Trophoblast cell (in vitro differentiated cells and primary cell): Measurements from ENCODE around the gene TCHH.

Experiments used
- DNase-seq, 2 donors: peaks; one replicate each; pipeline ENCODE4 v3.0.0-alpha.2; 2016
- H2AFZ ChIP-seq: 2 replicates; pipeline ENCODE4 v1.6.1; 2013; ENCODE audit warnings: low read length, moderate library complexity, mild to moderate bottlenecking; ENCODE audit not compliant: insufficient read depth, poor library complexity
- H2AK5ac ChIP-seq: 2 replicates; pipeline ENCODE4 v1.6.1; 2013; ENCODE audit warnings: mild to moderate bottlenecking, low read length
- H2BK120ac ChIP-seq: 2 replicates; pipeline ENCODE4 v1.6.1; 2013; ENCODE audit warnings: low read length, mild to moderate bottlenecking, moderate library complexity; ENCODE audit not compliant: insufficient read depth, poor library complexity
- H2BK12ac ChIP-seq: 2 replicates; pipeline ENCODE4 v1.6.1; 2013; ENCODE audit warnings: mild to moderate bottlenecking, low read length, moderate library complexity
- H2BK5ac ChIP-seq: 2 replicates; pipeline ENCODE4 v1.6.1; 2013; ENCODE audit warnings: low read length, low read depth, moderate library complexity, mild to moderate bottlenecking; ENCODE audit not compliant: poor library complexity
- H3K14ac ChIP-seq: 2 replicates; pipeline ENCODE4 v1.6.1; 2013; ENCODE audit warnings: mild to moderate bottlenecking, low read length
- H3K18ac ChIP-seq: 2 replicates; pipeline ENCODE4 v1.6.1; 2013; ENCODE audit warnings: mild to moderate bottlenecking, low read length
- H3K23ac ChIP-seq: 2 replicates; pipeline ENCODE4 v1.6.1; 2013; ENCODE audit warnings: low read length
- H3K27ac ChIP-seq: 2 replicates; pipeline ENCODE4 v1.5.1; 2013; ENCODE audit warnings: low read depth, mild to moderate bottlenecking, inconsistent platforms, low read length, moderate library complexity
- H3K27me3 ChIP-seq: 2 replicates; pipeline ENCODE4 v1.6.1; 2013; ENCODE audit warnings: inconsistent platforms, mild to moderate bottlenecking, low read length, moderate library complexity; ENCODE audit not compliant: insufficient read depth
- H3K36me3 ChIP-seq, 2 experiments: 1 replicate in 1 of 2; 2 replicates in 1 of 2; pipeline ENCODE4 v1.6.1; 2013; ENCODE audit warnings: low read length in 2 of 2, mild to moderate bottlenecking in 2 of 2, moderate library complexity in 1 of 2; ENCODE audit not compliant: insufficient read depth in 2 of 2, control insufficient read depth in 1 of 2
- H3K4ac ChIP-seq: 2 replicates; pipeline ENCODE4 v1.6.1; 2013; ENCODE audit warnings: low read depth, mild to moderate bottlenecking, low read length, moderate library complexity
- H3K4me1 ChIP-seq, 2 experiments: 1 replicate in 1 of 2; 2 replicates in 1 of 2; pipeline ENCODE4 v1.6.1; 2013; ENCODE audit warnings: low read length in 2 of 2, mild to moderate bottlenecking in 2 of 2, moderate library complexity in 1 of 2; ENCODE audit not compliant: insufficient read depth in 2 of 2, control insufficient read depth in 1 of 2
- H3K4me2 ChIP-seq: 2 replicates; pipeline ENCODE4 v1.6.1; 2013; ENCODE audit warnings: inconsistent platforms, mild to moderate bottlenecking, low read length, moderate library complexity
- H3K4me3 ChIP-seq: 2 replicates; pipeline ENCODE4 v1.5.1; 2013; ENCODE audit warnings: mild to moderate bottlenecking, low read depth, low read length, inconsistent platforms
- H3K79me1 ChIP-seq: one replicate; pipeline ENCODE4 v1.6.1; 2013; ENCODE audit warnings: low read length
- H3K79me2 ChIP-seq: 2 replicates; pipeline ENCODE4 v1.6.1; 2013; ENCODE audit warnings: low read length, mild to moderate bottlenecking; ENCODE audit not compliant: control insufficient read depth, insufficient read depth, poor library complexity
- H3K9ac ChIP-seq: 2 replicates; pipeline ENCODE4 v1.6.1; 2013; ENCODE audit warnings: mild to moderate bottlenecking, low read length
- H3K9me3 ChIP-seq: 2 replicates; pipeline ENCODE4 v1.6.1; 2013; ENCODE audit warnings: low read depth, mild to moderate bottlenecking, control low read depth, inconsistent platforms, low read length; ENCODE audit not compliant: insufficient read depth
- H4K12ac ChIP-seq: 2 replicates; pipeline ENCODE4 v1.6.1; 2013; ENCODE audit warnings: low read depth, mild to moderate bottlenecking, low read length, moderate library complexity
- H4K8ac ChIP-seq: 2 replicates; pipeline ENCODE4 v1.6.1; 2013; ENCODE audit warnings: low read depth, mild to moderate bottlenecking, low read length, moderate library complexity
- H4K91ac ChIP-seq: one replicate; pipeline ENCODE4 v1.6.1; 2013; ENCODE audit warnings: low read depth, mild to moderate bottlenecking, low read length, moderate library complexity
- WGBS: extraction: QIAGEN DNeasy Blood & Tissue Kit; methylation state at CpG from one replicate; pipeline ENCODE4 v1.1.7; 2013; ENCODE audit warnings: missing lambda C conversion rate; ENCODE audit not compliant: insufficient read length, insufficient coverage; ENCODE audit errors: extremely low coverage; 5-methylcytosine and 5-hydroxymethylcytosine counted together

TCHH gene

DNA sequence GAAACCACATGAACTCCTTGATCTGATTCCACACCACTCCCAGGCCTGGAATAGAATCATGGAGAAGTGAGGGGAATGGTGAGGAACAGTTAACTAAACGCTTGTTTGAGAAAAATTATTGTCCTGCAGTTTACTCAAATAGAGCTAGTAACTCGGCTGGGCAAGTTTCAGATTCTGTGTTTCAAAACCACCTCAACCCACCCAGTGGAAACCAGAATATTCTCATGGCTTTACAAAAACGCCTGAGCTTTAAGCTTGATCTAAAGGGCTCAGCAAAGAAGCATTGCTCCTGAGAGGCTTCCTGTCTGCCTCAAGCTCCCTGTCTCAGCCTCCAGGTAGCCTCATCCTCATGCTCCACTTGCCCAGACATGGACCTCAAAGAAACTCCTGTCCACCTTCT lies 42.9 kb downstream of the TCHH start:
- Histone ChIP-seq H3K4me3 (no peak overlapping the region), H2BK5ac (no peak overlapping the region), H3K9ac (no peak overlapping the region), H3K4ac (no peak overlapping the region), H3K14ac (no peak overlapping the region), H3K4me2 (no peak overlapping the region), H2BK12ac (no peak overlapping the region), H3K27ac (no peak overlapping the region), H2BK120ac (no peak overlapping the region), H3K79me2 (no peaks in the 10 kb centered on the region), H4K91ac (no peak overlapping the region), H3K23ac (no peak overlapping the region), H4K12ac (no peak overlapping the region), H3K79me1 (no peaks in the 10 kb centered on the region), H4K8ac (no peak overlapping the region), H2AK5ac (no peak overlapping the region), H3K18ac (no peak overlapping the region), H3K27me3 (no peaks in the 10 kb centered on the region), H3K9me3 (peaks cover 6% of the 10 kb centered on the region), H3K4me1 (no peaks in the 10 kb centered on the region), H3K36me3 (no peaks in the 10 kb centered on the region), H2AFZ (no peak overlapping the region)
- no peak for DNase-seq
- no CpG with 5 or more reads among the region's 3 CpGs for WGBS

DNA sequence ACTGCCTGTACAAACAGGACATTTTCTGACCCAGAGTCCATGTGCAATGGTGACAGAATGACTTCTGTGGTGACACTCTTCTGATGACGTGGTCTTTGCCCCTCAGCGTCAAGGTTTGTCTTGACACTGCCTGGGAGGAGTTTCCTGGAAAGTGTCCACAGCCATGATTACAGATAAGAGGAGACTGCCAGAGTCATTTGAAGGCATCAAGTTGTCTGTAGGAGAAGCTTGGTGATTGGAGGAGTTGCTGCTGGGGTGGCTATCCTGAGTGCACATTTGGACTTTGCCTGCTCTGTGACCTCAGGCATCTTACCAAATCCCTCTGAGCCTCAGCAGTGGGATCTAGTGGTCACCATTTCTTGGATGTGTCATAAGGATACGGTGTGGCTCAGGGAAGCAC lies 44.1 kb downstream of the TCHH start:
- Histone ChIP-seq H3K4me3 (no peak overlapping the region), H2BK120ac (no peak overlapping the region), H3K79me2 (no peaks in the 10 kb centered on the region), H3K36me3 (no peaks in the 10 kb centered on the region), H2BK12ac (no peak overlapping the region), H3K79me1 (no peaks in the 10 kb centered on the region), H2BK5ac (no peak overlapping the region), H4K8ac (no peak overlapping the region), H2AFZ (no peak overlapping the region), H4K91ac (no peak overlapping the region), H3K23ac (no peak overlapping the region), H3K14ac (no peak overlapping the region), H3K9ac (no peak overlapping the region), H3K27ac (no peak overlapping the region), H2AK5ac (no peak overlapping the region), H4K12ac (no peak overlapping the region), H3K9me3 (peaks cover 6% of the 10 kb centered on the region), H3K4me2 (no peak overlapping the region), H3K18ac (no peak overlapping the region), H3K4ac (no peak overlapping the region), H3K4me1 (no peaks in the 10 kb centered on the region), H3K27me3 (no peaks in the 10 kb centered on the region)
- no CpG with 5 or more reads among the region's 3 CpGs for WGBS
- DNase-seq = no peak

DNA sequence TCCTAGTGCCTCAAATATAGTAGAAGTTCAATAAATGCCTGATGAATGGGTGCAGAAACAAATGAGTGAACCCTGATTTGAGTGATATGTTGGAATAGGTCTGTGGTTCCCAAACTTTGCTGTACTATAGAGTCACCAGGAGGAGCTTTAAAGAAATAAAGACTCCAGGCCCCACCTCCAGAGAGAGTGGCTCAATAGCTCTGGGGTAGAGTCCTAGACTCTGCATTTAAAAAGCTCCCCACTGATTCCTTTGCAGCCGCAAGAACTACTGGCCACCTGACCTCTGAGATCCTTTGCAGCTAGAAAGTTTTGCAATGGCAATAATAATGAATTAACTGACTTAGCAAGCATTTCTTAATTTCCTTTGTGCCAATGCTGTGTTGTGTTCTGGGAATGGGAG lies 47.3 kb downstream of the TCHH start:
- Histone ChIP-seq H4K12ac (no peak overlapping the region), H3K14ac (no peak overlapping the region), H4K8ac (no peak overlapping the region), H3K4me1 (no peaks in the 10 kb centered on the region), H3K9ac (no peak overlapping the region), H3K4me2 (no peak overlapping the region), H3K4ac (no peak overlapping the region), H2AFZ (no peak overlapping the region), H3K9me3 (peaks cover 2% of the 10 kb centered on the region), H3K18ac (no peak overlapping the region), H3K79me1 (no peaks in the 10 kb centered on the region), H4K91ac (no peak overlapping the region), H3K4me3 (no peak overlapping the region), H2AK5ac (no peak overlapping the region), H3K79me2 (no peaks in the 10 kb centered on the region), H2BK12ac (no peak overlapping the region), H2BK5ac (no peak overlapping the region), H3K23ac (no peak overlapping the region), H3K36me3 (no peaks in the 10 kb centered on the region), H3K27ac (no peak overlapping the region), H3K27me3 (no peaks in the 10 kb centered on the region), H2BK120ac (no peak overlapping the region)
- WGBS = no CpG with 5 or more reads among the region's 1 CpG
- no peak for DNase-seq

DNA sequence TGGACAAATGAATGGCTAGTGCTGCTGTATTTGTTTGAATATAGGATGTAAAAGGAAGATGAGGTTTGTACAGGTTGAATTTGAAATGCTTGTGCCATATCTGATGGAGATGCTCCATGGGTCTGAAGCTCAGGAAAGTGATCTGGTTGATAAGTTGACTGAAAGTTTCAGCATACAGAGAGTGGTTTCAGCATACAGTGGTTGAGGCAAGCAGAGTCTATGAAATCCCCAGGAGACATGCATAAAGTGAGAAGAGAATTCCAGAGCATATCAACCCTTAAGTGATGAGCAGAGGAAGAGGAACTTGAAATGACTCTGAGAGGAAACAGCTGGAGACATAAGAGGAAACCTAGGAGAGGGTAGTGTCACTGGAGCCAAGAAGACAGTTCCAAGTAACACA lies 48.1 kb downstream of the TCHH start:
- no peak overlapping the region for H3K27ac ChIP-seq
- H3K79me2 ChIP-seq = no peaks in the 10 kb centered on the region
- no peak overlapping the region for H2AK5ac ChIP-seq
- H2BK12ac ChIP-seq = no peak overlapping the region
- peaks cover 1% of the 10 kb centered on the region for H3K9me3 ChIP-seq
- no peak overlapping the region for H4K12ac ChIP-seq
- no peaks in the 10 kb centered on the region for H3K4me1 ChIP-seq
- no peak overlapping the region for H3K9ac ChIP-seq
- no peak overlapping the region for H2BK5ac ChIP-seq
- no peak overlapping the region for H3K4me2 ChIP-seq
- no peak overlapping the region for H3K4me3 ChIP-seq
- H3K27me3 ChIP-seq = no peaks in the 10 kb centered on the region
- no peaks in the 10 kb centered on the region for H3K79me1 ChIP-seq
- H3K23ac ChIP-seq = no peak overlapping the region
- no peak overlapping the region for H3K18ac ChIP-seq
- H3K14ac ChIP-seq = no peak overlapping the region
- H4K91ac ChIP-seq = no peak overlapping the region
- H3K36me3 ChIP-seq = no peaks in the 10 kb centered on the region
- H4K8ac ChIP-seq = no peak overlapping the region
- no peak for DNase-seq
- H2BK120ac ChIP-seq = no peak overlapping the region
- H3K4ac ChIP-seq = no peak overlapping the region
- no peak overlapping the region for H2AFZ ChIP-seq

DNA sequence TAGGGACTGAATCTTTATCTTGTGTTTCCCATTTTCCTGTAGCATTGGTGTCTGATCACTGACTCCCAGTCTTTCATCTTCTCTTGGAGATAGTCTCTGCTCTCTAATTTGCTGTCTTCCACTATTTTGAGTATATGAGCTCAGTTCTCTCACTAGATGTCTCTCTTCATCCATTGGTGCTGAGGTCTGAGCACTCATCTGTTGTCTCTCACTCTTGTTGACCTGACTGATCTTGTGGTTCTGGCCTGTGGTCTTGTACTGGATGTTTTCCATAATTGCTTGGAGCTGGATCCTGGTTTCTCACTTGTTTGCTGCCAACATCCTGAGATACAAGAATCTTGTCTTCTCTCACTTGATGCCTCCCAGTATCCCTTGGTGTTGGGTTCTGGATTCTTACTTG lies 53.3 kb downstream of the TCHH start:
- Histone ChIP-seq H3K79me2 (no peaks in the 10 kb centered on the region), H3K79me1 (no peaks in the 10 kb centered on the region), H3K4me2 (no peak overlapping the region), H3K14ac (no peak overlapping the region), H4K8ac (no peak overlapping the region), H3K4me1 (no peaks in the 10 kb centered on the region), H3K36me3 (no peaks in the 10 kb centered on the region), H2AFZ (no peak overlapping the region), H3K18ac (no peak overlapping the region), H3K4me3 (no peak overlapping the region), H2AK5ac (no peak overlapping the region), H3K9me3 (peaks cover 2% of the 10 kb centered on the region), H3K23ac (no peak overlapping the region), H3K4ac (no peak overlapping the region), H4K12ac (no peak overlapping the region), H2BK120ac (no peak overlapping the region), H3K27ac (no peak overlapping the region), H4K91ac (no peak overlapping the region), H2BK5ac (no peak overlapping the region), H3K27me3 (no peaks in the 10 kb centered on the region), H3K9ac (no peak overlapping the region), H2BK12ac (no peak overlapping the region)
- peak in 1 of 2 donors; percentile 14 for DNase-seq
